Prostate gland (tissue), 2 donors: ENCODE data around the gene BAG1. TPM values are rescaled to one million over a fixed set of nuclear protein-coding genes. Genes with fewer than 3 reads are reported as not detected.

Source experiments
- DNase-seq: peaks from one replicate; pipeline ENCODE4 v3.0.0-alpha.2; 2019; ENCODE audit warnings: low spot score
- H3K27ac ChIP-seq, 2 donors: fragments of 200-600 bp; sonication (generic); 2 replicates each; pipeline ENCODE4 v1.5.1; 2017 to 2019
- H3K27me3 ChIP-seq: fragments of 200-600 bp; sonication (generic); replicated peaks from 2 replicates; pipeline ENCODE4 v1.5.1; 2019; ENCODE audit not compliant: insufficient read depth
- H3K36me3 ChIP-seq, 2 donors: fragments of 200-600 bp; sonication (generic); 1 replicate in 1 of 2; 2 replicates in 1 of 2; pipeline versions ENCODE4 v1.5.1 to v1.8.1; 2017 to 2019
- H3K4me1 ChIP-seq: fragments of 200-600 bp; sonication (generic); replicated peaks from 2 replicates; pipeline ENCODE4 v1.5.1; 2019
- H3K4me3 ChIP-seq, 2 donors: fragments of 200-600 bp; sonication (generic); 2 replicates each; pipeline ENCODE4 v1.5.1; 2017 to 2019
- H3K9me3 ChIP-seq: fragments of 200-600 bp; sonication (generic); 2 replicates; pipeline ENCODE4 v1.5.1; 2017
- POLR2A ChIP-seq: fragments of 450-650 bp; IDR thresholded peaks from one replicate; pipeline ENCODE4 v1.6.1; 2016; ENCODE audit warnings: antibody characterized with exemption, mild to moderate bottlenecking
- POLR2AphosphoS5 ChIP-seq: sonication (generic); formaldehyde crosslinking; IDR thresholded peaks from one replicate; pipeline ENCODE4 v1.6.1; 2017; ENCODE audit warnings: antibody characterized with exemption
- WGBS: methylation state at CpG from one replicate; pipeline ENCODE4 v1.1.5; 2018; 5-methylcytosine and 5-hydroxymethylcytosine counted together
- intact Hi-C: fragments of 100-400 bp; cut with DNase I; formaldehyde crosslinking; loops from one replicate; pipeline ENCODE4 v1.14.2; 2022
- total RNA-seq, 2 donors: library from RNA; depleted of rRNA; stranded (reverse); fragments of >200 nt; gene quantifications; one replicate each; pipeline ENCODE4 v1.1.0, GENCODE V29; 2016
- TF ChIP-seq, protein P1 (sequence below), 4 experiments: fragments of 200-600 bp in 2 of 4; fragments of 450-650 bp in 2 of 4; sonication (generic) in 2 of 4; IDR thresholded peaks; 1 replicate in 3 of 4; 2 replicates in 1 of 4; pipeline ENCODE4 v1.5.1; 2016 to 2019; ENCODE audit warnings: antibody characterized with exemption in 4 of 4, mild to moderate bottlenecking in 2 of 4, moderate library complexity in 2 of 4

BAG1 gene
- 100 to 1,000 TPM in 1 of 2 donors, 10 to 100 TPM in 1; 94.9 to 112 TPM for total RNA-seq

DNA sequence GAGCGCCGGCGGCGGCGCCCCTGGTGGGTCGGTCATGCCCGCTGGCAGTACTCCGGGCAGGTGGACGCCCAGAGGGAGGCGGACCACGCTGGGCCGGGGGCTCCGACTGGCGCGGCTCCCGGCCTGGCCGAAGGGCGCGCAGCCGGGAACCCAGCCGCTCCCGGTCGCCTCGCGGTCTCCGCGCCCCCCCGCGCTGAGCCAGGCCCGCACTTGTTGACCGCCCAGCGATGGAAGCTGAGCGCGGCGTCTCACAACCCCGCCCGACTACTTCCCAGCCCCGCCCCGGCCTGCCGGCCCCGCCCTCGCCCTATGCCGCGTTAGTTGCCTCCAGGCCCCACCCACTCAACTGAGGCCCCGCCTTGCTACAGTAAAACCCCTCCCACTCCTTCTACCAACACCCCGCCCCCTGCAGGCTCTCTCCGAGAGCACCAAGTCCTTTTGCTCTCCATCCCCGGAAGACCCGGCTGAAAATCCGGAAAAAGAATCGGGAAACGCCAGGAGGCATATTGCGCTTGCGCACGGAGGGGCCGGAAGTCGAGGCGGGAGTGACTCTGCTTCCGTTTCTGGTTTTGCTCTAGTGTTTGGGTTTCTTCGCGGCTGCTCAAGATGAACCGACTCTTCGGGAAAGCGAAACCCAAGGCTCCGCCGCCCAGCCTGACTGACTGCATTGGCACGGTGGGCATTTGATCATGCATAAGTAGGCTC lies at the start of gene BAG1, which contains the start of gene CHMP5:
TSS of gene BAG1 (minus strand) at position 236 of the 705 bp plus-strand sequence.
TSS of gene CHMP5 (plus strand) at position 577 of the 705 bp plus-strand sequence. CDS start at position 607, 30 bp downstream.
- peaks cover 8% of the 10 kb centered on the region for H3K4me1 ChIP-seq
- TF ChIP-seq POLR2AphosphoS5 (peak; percentile 99), POLR2A (peak; percentile 96)
- TF ChIP-seq, protein P1, sequence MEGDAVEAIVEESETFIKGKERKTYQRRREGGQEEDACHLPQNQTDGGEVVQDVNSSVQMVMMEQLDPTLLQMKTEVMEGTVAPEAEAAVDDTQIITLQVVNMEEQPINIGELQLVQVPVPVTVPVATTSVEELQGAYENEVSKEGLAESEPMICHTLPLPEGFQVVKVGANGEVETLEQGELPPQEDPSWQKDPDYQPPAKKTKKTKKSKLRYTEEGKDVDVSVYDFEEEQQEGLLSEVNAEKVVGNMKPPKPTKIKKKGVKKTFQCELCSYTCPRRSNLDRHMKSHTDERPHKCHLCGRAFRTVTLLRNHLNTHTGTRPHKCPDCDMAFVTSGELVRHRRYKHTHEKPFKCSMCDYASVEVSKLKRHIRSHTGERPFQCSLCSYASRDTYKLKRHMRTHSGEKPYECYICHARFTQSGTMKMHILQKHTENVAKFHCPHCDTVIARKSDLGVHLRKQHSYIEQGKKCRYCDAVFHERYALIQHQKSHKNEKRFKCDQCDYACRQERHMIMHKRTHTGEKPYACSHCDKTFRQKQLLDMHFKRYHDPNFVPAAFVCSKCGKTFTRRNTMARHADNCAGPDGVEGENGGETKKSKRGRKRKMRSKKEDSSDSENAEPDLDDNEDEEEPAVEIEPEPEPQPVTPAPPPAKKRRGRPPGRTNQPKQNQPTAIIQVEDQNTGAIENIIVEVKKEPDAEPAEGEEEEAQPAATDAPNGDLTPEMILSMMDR (IDR thresholded peaks at IDR 0.05), result peak; percentile 43 to 74 (median 56)
- H3K27ac ChIP-seq, result peak within 1 kb of the TSS; percentile 89 to 90
- intact Hi-C loops, result loop anchor here (5.0 kb wide), 1 partner anchor 97 kb away; the partner anchor contains the start of gene B4GALT1
- H3K9me3 ChIP-seq, result no peaks in the 10 kb centered on the region
- H3K4me3 ChIP-seq, result peak within 1 kb of the TSS; percentile 85 to 90
- DNase-seq, result peak; percentile 100
- no peaks in the 10 kb centered on the region for H3K27me3 ChIP-seq
- peaks cover 5 to 7% of the 10 kb centered on the region in 2 donors for H3K36me3 ChIP-seq
- WGBS, result 1% methylated on average over 58 of the region's 67 CpGs

DNA sequence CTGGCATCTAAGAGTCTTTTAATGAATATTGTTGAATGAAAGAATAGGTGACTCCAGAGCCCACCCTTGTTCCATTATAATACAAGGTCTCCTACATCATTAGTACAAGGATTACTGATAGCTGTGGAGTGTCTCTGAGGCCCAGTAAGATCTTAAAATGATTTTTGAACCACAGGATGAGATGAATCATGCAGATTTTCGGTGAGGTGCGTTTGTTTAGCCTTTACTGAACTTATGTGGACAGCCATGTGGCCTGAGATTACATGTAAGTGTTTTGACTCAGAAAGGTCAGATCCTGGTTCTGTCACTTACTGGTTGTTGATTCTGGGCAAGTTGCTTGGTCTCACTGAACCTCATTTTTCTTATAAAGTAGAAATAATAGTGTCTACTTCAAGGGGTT lies 47.4 kb upstream of the BAG1 start:
- Histone ChIP-seq H3K27ac (no peak overlapping the region), H3K4me1 (no peaks in the 10 kb centered on the region), H3K36me3 (peaks cover 12 to 14% of the 10 kb centered on the region in 2 donors), H3K27me3 (no peaks in the 10 kb centered on the region), H3K9me3 (no peaks in the 10 kb centered on the region), H3K4me3 (no peak overlapping the region)
- TF ChIP-seq POLR2AphosphoS5, result no peak
- no peak for TF ChIP-seq POLR2A
- TF ChIP-seq, protein P1 (IDR thresholded peaks at IDR 0.05), result no peak
- intact Hi-C loops, result no loop called here
- DNase-seq, result no peak
- WGBS, result 81% methylated on average over 2 of the region's 2 CpGs

DNA sequence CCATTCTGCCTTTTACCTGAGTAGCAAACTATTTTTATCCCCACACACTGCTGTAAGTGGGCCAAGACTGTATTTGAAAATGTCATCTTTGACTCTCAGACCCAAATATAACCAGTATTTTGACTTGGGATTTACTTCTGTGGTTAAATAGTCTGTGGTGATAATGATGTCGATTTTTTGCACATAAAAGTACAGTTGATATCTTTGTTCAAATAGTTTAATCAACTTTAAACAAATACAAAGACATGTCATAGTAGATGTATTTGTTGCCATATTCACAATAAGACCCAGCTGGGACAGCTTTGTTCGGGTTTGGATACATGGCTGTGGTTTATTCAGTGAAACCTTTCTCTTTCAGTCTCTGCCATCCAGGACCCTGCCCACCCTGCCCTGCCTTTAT lies 46.2 kb upstream of the BAG1 start:
- no peak overlapping the region for H3K4me3 ChIP-seq
- H3K27me3 ChIP-seq, result no peaks in the 10 kb centered on the region
- 62% methylated on average over 2 of the region's 2 CpGs for WGBS
- intact Hi-C loops, result no loop called here
- no peaks in the 10 kb centered on the region for H3K9me3 ChIP-seq
- H3K4me1 ChIP-seq, result no peaks in the 10 kb centered on the region
- H3K36me3 ChIP-seq, result peaks cover 12 to 14% of the 10 kb centered on the region in 2 donors
- H3K27ac ChIP-seq, result no peak overlapping the region
- DNase-seq, result no peak
- no peak for TF ChIP-seq POLR2A
- TF ChIP-seq POLR2AphosphoS5, result no peak
- TF ChIP-seq, protein P1 (IDR thresholded peaks at IDR 0.05), result no peak

DNA sequence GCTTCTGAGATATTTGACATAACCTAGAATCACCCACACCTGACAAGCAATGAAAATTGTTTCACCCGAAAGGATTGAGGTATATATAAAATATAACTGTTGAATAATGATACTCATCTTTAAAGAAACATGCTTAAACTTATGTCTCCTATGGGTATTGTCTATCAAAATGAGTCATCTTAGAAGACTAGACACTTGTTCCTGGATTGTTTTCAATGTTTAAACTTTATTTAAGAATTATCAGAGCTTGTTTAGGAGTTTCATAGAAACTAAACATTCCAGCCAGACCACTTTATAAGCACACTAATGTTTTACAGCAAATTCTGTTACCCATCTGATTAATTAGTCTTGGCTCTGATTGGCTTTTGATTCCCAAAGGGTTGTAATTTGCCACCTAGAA lies 45.4 kb upstream of the BAG1 start:
- Histone ChIP-seq H3K9me3 (no peaks in the 10 kb centered on the region), H3K27me3 (no peaks in the 10 kb centered on the region), H3K4me3 (no peak overlapping the region), H3K27ac (peak overlapping the region in 1 of 2 donors; percentile 26), H3K36me3 (peaks cover 12 to 14% of the 10 kb centered on the region in 2 donors), H3K4me1 (no peaks in the 10 kb centered on the region)
- intact Hi-C loops, result no loop called here
- no peak for DNase-seq
- TF ChIP-seq POLR2AphosphoS5 (no peak), POLR2A (no peak)
- TF ChIP-seq, protein P1 (IDR thresholded peaks at IDR 0.05), result no peak
- 36% methylated on average over 1 of the region's 1 CpG for WGBS

DNA sequence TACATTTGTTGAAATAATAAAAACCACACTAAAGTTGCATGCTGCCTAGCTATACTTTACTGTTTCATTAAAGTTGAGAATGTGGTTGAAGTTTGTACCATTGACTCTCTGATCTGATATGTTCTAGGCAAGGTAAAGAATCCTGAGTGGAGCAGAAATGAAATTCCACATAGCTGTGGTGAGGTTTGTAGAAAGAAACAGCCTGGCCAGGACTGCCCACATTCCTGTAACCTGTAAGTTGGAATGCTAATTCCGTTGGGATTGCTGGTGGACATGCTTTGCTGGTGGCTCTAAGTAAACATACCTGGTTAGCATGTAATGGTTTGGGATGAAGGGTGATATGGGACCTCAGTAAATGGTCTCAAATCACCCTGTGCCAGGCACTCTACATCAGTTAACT lies 42.6 kb upstream of the BAG1 start:
- no peaks in the 10 kb centered on the region for H3K9me3 ChIP-seq
- intact Hi-C loops, result no loop called here
- H3K4me1 ChIP-seq, result no peaks in the 10 kb centered on the region
- TF ChIP-seq POLR2AphosphoS5 (no peak), POLR2A (no peak)
- TF ChIP-seq, protein P1 (IDR thresholded peaks at IDR 0.05), result no peak
- H3K36me3 ChIP-seq, result peaks cover 15 to 19% of the 10 kb centered on the region in 2 donors
- no peak overlapping the region for H3K27ac ChIP-seq
- H3K27me3 ChIP-seq, result no peaks in the 10 kb centered on the region
- WGBS, result 73% methylated on average over 1 of the region's 1 CpG
- DNase-seq, result no peak
- no peak overlapping the region for H3K4me3 ChIP-seq
